Fibroblast of lung (primary cell): ENCODE measurements around the gene ATXN1. TPM values are rescaled to one million over a fixed set of nuclear protein-coding genes. Genes with fewer than 3 reads are reported as not detected.
A peak's percentile ranks its signal among the peaks of the same experiment; 100 is the strongest.
"Not testable (repeated sequence)": the region's sequence is repeated elsewhere in the genome, so short reads cannot be mapped to it uniquely, and the experiment has no call there.

Experiments
- DNase-seq, 2 donors: peaks; one replicate each; pipeline versions ENCODE4 v3.0.0 to v3.0.0-alpha.2; 2010; ENCODE audit warnings: low read depth in 2 of 2
- H2AFZ ChIP-seq: 2 replicates; pipeline ENCODE4 v1.5.1; 2012; ENCODE audit warnings: low read length, control low read depth, inconsistent platforms
- H3K27ac ChIP-seq: 2 replicates; pipeline ENCODE4 v1.5.1; 2011; ENCODE audit warnings: low read length, control low read depth; ENCODE audit not compliant: insufficient read depth
- H3K27me3 ChIP-seq: 2 replicates; pipeline ENCODE4 v1.5.1; 2011; ENCODE audit warnings: mild to moderate bottlenecking, low read length; ENCODE audit not compliant: control insufficient read depth, insufficient read depth
- H3K36me3 ChIP-seq: 2 replicates; pipeline ENCODE4 v1.5.1; 2011; ENCODE audit warnings: low read length; ENCODE audit not compliant: control insufficient read depth, insufficient read depth
- H3K4me1 ChIP-seq: 2 replicates; pipeline ENCODE4 v1.5.1; 2011; ENCODE audit warnings: low read length; ENCODE audit not compliant: control insufficient read depth, insufficient read depth; ENCODE audit errors: extremely low read depth
- H3K4me2 ChIP-seq: 2 replicates; pipeline ENCODE4 v1.5.1; 2011; ENCODE audit warnings: low read length, control low read depth; ENCODE audit not compliant: insufficient read depth; ENCODE audit errors: extremely low read depth
- H3K4me3 ChIP-seq, 4 experiments: fragments of 200-600 bp in 1 of 4; sonication (generic) in 1 of 4; replicated peaks in 1 of 4; 2 replicates each; pipeline ENCODE4 v1.5.1; 2011 to 2016; ENCODE audit warnings: low read length in 4 of 4, low read depth in 3 of 4, mild to moderate bottlenecking in 3 of 4, control low read depth in 2 of 4, inconsistent platforms in 1 of 4, mixed read lengths in 1 of 4; ENCODE audit not compliant: insufficient read depth in 1 of 4; ENCODE audit errors: control extremely low read depth in 1 of 4
- H3K79me2 ChIP-seq: 2 replicates; pipeline ENCODE4 v1.5.1; 2012; ENCODE audit warnings: mild to moderate bottlenecking, low read length, inconsistent platforms; ENCODE audit not compliant: control insufficient read depth, insufficient read depth
- H3K9ac ChIP-seq: 2 replicates; pipeline ENCODE4 v1.5.1; 2011; ENCODE audit warnings: mild to moderate bottlenecking, low read length, control low read depth; ENCODE audit not compliant: insufficient read depth
- H3K9me3 ChIP-seq: 2 replicates; pipeline ENCODE4 v1.5.1; 2012; ENCODE audit warnings: low read depth, low read length; ENCODE audit not compliant: control insufficient read depth, insufficient read depth
- H4K20me1 ChIP-seq: 2 replicates; pipeline ENCODE4 v1.5.1; 2011; ENCODE audit warnings: low read length; ENCODE audit not compliant: control insufficient read depth, insufficient read depth; ENCODE audit errors: extremely low read depth
- EZH2 ChIP-seq: IDR thresholded peaks from 2 replicates; pipeline ENCODE4 v1.5.1; 2012; ENCODE audit warnings: low read length, control low read depth, mild to moderate bottlenecking; ENCODE audit errors: missing control alignments
- polyA plus RNA-seq, 2 donors: library from polyadenylated mRNA; depleted of rRNA in 1 of 2; stranded (reverse) in 1 of 2; unstranded in 1 of 2; fragments of >200 nt; gene quantifications; 2 replicates each; pipeline ENCODE4 v1.2.1, GENCODE V29; 2011 to 2012; ENCODE audit warnings: missing spikeins in 1 of 2
- total RNA-seq: library from RNA; depleted of rRNA; stranded (reverse); fragments of >200 nt; gene quantifications from 2 replicates; pipeline ENCODE4 v1.2.1, GENCODE V29; 2014
- TF ChIP-seq, protein P1 (sequence below), 2 donors: IDR thresholded peaks in 1 of 2; conservative IDR thresholded peaks in 1 of 2; 1 replicate in 1 of 2; 2 replicates in 1 of 2; pipeline ENCODE4 v1.5.1; 2011 to 2012; ENCODE audit warnings: low read length in 2 of 2, control low read depth in 1 of 2, inconsistent platforms in 1 of 2, low read depth in 1 of 2, mild to moderate bottlenecking in 1 of 2

ATXN1 gene
- total and polyA plus RNA-seq, 2 donors (not counting 1 experiment from before 2014, with no cell fraction given), result 15.8 to 40.5 TPM

DNA sequence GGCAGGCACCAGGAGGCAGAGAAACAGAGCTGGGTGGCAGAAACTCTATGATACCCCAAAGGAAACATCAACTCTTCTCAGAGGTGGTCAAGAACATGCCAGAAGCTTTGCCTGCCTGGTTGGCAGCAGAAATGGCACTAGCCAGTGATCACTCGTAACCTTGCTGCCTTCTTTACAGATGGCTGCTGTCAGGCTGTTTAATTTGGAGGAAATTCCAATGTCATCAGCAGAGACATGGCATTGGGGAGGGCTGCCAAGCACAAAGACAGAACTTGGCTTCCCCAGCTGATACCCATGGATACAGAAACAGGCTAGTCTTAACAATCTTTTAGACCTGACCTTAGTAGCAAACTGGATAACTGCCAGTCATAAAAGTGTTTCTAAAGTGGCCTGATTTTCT lies 369.2 kb downstream of the ATXN1 start:
- H3K9ac ChIP-seq, result no peak overlapping the region
- no peak for DNase-seq
- no peaks in the 10 kb centered on the region for H3K79me2 ChIP-seq
- no peaks in the 10 kb centered on the region for H3K9me3 ChIP-seq
- no peak overlapping the region for H2AFZ ChIP-seq
- H3K4me1 ChIP-seq, result peaks cover 12% of the 10 kb centered on the region
- no peaks in the 10 kb centered on the region for H3K27me3 ChIP-seq
- no peaks in the 10 kb centered on the region for H3K36me3 ChIP-seq
- H3K4me2 ChIP-seq, result no peak overlapping the region
- H3K27ac ChIP-seq, result peak overlapping the region; percentile 57
- no peak overlapping the region for H3K4me3 ChIP-seq
- TF ChIP-seq EZH2, result no peak
- TF ChIP-seq, protein P1, sequence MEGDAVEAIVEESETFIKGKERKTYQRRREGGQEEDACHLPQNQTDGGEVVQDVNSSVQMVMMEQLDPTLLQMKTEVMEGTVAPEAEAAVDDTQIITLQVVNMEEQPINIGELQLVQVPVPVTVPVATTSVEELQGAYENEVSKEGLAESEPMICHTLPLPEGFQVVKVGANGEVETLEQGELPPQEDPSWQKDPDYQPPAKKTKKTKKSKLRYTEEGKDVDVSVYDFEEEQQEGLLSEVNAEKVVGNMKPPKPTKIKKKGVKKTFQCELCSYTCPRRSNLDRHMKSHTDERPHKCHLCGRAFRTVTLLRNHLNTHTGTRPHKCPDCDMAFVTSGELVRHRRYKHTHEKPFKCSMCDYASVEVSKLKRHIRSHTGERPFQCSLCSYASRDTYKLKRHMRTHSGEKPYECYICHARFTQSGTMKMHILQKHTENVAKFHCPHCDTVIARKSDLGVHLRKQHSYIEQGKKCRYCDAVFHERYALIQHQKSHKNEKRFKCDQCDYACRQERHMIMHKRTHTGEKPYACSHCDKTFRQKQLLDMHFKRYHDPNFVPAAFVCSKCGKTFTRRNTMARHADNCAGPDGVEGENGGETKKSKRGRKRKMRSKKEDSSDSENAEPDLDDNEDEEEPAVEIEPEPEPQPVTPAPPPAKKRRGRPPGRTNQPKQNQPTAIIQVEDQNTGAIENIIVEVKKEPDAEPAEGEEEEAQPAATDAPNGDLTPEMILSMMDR (conservative IDR thresholded peaks at IDR 0.05 in 1 of 2, IDR thresholded peaks at IDR 0.05 in 1 of 2; ENCODE audit: low read depth in 1 of 2, low read length in 2 of 2), result no peak
- H4K20me1 ChIP-seq, result no peaks in the 10 kb centered on the region

DNA sequence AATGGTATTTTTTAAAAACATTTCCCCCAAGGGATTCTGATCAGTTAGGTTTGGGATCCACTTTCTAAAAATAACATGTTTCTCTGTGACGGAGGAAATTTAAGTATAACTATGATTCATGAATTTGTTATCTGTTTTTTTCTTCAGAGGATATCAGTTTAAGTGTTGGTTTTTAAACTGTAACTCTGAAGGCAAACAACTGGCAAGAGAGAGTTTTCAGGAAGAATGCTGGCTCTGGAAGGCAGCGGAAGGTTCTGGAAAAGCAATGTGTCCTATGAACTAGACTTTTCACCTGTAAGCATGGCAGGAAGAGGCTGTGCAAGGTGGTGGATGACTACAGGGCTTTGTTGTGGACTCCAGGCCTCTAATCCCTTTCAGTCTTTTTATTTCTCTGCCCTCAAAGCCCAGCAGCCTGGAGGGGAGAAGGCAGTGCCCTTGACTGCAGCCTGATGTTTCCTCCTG lies 369.8 kb downstream of the ATXN1 start:
- peak; percentile 30 to 67 for DNase-seq
- H3K4me3 ChIP-seq, result no peak overlapping the region
- peak overlapping the region; percentile 57 for H3K27ac ChIP-seq
- no peaks in the 10 kb centered on the region for H3K79me2 ChIP-seq
- TF ChIP-seq EZH2, result no peak
- TF ChIP-seq, protein P1 (conservative IDR thresholded peaks at IDR 0.05 in 1 of 2, IDR thresholded peaks at IDR 0.05 in 1 of 2; ENCODE audit: low read depth in 1 of 2, low read length in 2 of 2), result no peak
- no peaks in the 10 kb centered on the region for H4K20me1 ChIP-seq
- H3K9me3 ChIP-seq, result no peaks in the 10 kb centered on the region
- H2AFZ ChIP-seq, result no peak overlapping the region
- H3K36me3 ChIP-seq, result no peaks in the 10 kb centered on the region
- no peak overlapping the region for H3K9ac ChIP-seq
- no peak overlapping the region for H3K4me2 ChIP-seq
- H3K4me1 ChIP-seq, result peaks cover 12% of the 10 kb centered on the region
- no peaks in the 10 kb centered on the region for H3K27me3 ChIP-seq

DNA sequence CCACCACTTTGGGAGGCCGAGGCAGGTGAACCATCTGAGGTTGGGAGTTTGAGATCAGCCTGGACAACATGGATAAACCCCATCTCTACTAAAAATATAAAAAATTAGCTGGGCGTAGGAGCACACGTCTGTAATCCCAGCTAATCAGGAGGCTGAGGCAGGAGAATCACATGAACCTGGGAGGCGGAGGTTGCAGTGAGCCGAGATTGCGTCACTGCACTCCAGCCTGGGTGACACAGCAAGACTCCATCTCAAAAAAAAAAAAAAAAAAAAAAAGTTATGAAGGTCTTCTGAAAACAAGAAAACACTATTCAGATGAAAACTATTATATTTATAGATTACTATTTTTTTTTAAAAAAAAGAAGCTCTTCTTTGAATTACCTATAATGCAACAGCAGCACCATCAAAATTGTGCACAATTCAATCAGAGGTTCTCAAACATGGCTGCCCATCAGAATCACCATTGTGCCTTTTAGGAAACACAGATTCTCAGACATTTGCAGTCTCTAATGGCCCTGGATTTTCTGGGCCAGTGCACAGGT lies 370.3 kb downstream of the ATXN1 start:
- H2AFZ ChIP-seq, H3K4me3 ChIP-seq, H3K9me3 ChIP-seq, H3K27me3 ChIP-seq, H3K79me2 ChIP-seq, H3K4me2 ChIP-seq, H3K9ac ChIP-seq, H3K27ac ChIP-seq, H3K36me3 ChIP-seq, DNase-seq, H4K20me1 ChIP-seq: not testable (repeated sequence)
- H3K4me1 ChIP-seq, result peaks cover 12% of the 10 kb centered on the region
